ENCODE measurements around the gene VSTM2L.

The VSTM2L gene

GRCh38 chr20:37901654-37902503 is 1.0 kb upstream of the VSTM2L start:
- peak; percentile 61 for DNase-seq

GRCh38 chr20:37903317-37904007 is 535 bp downstream of the VSTM2L start:
- DNase-seq: no peak

DNA sequence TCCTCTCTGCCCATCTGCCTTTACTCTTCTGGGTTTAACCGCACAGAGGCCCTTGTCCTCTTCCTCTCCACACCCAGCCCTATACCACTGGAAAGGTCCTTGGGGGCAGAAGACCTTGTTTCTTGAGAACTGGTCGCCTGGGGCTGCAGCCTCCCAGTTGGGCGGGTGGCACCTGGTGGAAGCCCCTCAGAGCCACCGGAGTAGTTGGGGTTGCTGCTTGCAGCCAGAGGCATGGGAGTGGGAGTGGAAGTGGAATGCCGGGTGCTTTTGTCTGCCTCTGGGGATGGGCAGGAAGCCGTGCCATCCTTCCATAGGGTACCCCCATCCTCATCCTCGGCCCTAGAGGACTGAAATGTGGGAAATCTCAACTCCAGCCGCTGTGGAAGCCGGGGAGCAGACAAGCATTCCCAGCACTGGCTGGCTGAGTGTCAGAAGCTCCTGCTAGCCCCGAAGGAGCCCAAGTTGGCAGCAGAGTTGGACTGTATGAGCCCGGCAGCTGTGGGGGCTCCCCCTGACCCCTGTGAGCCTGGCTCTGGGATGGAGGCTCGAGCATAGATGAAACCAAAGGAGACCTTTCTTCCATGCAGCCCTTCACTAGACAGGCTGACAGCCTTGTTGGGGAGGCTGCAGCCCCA is 1.2 kb downstream of the VSTM2L start:
- no peak for DNase-seq

- DNase-seq: no peak
These were observed 2.0 kb downstream of the VSTM2L start for GRCh38 chr20:37904845-37905373.

DNA sequence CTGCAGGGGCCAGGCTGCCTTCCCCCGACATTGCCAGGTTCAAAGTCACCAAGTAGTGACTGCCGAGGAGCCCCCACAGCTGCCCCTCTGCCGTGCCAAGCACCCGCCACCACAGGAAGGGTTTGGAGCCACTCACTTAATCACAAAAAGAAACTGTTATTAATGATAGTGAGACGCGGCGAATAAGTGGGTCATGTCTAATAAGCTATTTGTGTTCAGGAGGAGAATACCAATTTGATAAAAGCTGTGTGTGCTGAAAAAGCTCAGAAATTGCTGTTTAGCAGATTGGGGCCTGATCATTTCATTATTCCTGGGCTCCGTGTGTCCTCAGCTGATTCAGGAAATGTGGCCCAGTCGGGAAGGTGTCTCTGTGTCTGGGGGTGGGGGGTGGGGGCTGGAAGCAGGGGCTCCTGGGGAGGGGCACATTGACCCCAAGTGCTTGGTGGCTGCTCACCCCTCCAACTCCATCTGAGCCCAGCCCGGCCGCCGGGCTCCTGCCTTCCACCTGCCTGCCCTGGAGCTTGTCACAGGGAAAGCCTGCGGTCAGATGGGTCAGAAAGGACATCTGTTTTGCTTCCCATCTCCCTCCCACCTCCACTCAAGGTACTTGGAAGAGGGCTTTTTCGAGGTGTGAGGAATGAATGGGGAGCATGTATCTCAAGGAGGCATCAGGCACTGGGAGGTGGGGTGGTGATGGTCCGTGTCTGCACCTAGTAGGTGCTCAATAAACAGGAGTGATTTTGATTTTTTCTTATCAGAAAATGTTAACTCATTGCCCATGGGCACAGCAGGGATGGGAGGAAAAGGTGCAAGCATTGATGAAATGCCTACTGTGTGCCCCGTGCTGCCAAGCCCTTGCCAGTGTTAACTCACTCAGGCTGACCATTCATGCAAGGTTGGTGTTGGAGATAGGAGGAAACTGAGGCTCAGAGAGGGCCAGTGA is 3.0 kb downstream of the VSTM2L start:
- DNase-seq: no peak

DNA sequence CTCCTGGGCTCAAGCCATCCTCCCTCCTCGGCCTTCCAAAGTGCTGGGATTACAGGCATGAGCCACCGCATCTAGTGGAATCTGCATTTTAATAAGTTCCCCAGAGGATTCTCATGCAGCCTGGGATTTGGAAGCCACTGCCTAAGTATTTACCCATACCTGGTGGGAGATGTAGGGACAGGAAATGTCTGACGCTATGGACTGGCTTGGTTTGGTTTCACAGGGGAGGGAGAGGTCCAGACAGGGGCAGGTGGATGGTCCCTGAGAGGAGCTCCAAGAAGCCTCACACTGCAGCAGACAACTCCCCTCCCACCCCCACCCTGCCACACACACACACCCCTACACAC is 4.4 kb downstream of the VSTM2L start:
- DNase-seq: no peak

DNA sequence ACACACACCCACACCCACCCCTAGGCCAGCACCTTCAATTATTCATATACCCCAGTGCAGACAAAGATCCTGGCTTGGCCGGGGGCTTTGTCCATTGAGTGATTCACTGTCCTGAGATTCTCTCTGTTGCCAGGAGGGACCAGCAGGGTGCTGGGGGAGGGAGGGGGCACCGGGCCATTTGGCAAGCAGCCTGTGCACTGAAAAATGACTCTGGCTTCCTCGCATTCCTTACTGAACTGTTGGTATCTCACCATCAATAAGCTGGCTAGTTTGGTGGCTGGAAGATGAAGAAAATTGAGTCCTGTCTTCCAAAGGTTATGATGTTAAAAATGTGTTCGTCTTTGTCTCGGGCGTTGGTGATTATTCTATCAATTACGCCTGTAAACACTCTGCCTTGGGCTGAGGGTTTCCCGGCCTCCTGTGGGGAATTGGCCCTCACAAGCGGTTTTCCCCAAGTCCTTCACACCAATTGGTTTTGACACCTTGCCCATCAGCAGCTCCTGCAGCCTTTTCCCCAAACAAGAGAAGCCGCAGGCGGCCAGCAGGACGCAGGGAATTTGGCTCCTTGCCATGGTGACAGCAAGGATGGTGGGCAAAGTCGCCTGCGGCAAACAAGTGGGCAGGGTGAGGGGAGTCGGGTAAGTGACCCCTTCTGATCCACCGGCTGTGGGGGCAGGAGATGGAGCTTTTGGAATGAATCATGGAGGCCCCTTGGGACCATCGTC is 4.9 kb downstream of the VSTM2L start:
- no peak for DNase-seq

GRCh38 chr20:37911261-37911660 is 8.3 kb downstream of the VSTM2L start:
- no peak for DNase-seq

GRCh38 chr20:37911838-37912281 is 8.9 kb downstream of the VSTM2L start:
- DNase-seq: peak; percentile 86

GRCh38 chr20:37912874-37913273 is 9.9 kb downstream of the VSTM2L start:
- DNase-seq: no peak

DNA sequence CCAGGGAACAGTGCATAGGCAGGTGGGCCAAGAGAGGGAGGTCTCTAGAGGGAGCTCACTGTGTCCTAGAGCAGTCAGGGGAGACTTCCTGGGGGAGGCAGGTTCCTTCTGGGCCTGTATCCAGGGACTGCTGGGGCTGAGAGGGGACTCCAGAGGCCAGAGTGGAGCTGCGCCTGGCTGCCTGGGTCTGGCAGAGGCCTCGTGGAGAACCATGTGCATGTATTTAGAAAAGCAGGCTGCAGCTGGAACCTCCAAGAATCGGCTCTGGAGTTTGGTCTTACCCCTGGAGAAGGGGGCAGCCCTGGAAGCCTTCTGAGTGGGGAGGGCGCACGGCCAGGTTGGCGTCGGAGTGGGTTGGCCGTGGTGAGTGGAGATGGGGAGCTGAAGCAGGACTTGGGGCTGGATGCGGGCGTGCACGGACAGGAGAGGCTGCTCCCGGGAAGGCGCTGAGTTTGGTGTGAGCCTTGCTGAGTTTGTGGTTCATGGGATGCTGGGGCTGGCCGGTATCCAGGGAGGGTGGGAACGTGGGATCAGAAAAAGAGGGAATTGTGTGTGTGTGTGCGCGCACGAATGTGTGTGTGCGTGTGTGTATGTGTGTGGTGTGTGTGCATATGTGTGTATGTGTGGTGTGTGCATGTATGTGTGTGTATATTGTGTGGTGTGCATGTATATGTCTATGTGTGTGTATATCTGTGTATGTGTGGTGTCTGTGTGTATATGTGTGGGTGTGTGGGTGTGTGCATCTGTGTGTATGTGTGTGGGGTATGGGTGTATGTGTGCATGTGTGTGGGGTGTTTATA is 10.8 kb downstream of the VSTM2L start:
- no peak for DNase-seq

DNA sequence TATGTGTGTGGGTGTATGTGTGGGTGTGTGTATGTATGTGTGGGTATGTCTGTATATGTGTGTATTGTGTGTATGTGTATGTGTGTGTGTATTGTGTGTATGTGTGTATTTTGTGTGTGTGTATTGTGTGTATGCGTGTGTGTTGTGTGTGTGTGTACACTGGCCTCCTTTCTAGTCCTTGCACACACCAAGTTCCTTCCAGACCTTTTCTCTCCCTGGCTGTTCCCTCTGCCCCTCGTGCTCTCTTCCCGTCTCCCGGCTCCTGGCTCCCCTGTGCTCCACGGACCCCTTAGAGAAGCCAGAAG is 11.4 kb downstream of the VSTM2L start:
- DNase-seq: no peak

GRCh38 chr20:37914672-37915433 is 11.9 kb downstream of the VSTM2L start:
- peak; percentile 58 for DNase-seq

- no peak for DNase-seq
These were observed 12.5 kb downstream of the VSTM2L start for GRCh38 chr20:37915434-37915787.

DNA sequence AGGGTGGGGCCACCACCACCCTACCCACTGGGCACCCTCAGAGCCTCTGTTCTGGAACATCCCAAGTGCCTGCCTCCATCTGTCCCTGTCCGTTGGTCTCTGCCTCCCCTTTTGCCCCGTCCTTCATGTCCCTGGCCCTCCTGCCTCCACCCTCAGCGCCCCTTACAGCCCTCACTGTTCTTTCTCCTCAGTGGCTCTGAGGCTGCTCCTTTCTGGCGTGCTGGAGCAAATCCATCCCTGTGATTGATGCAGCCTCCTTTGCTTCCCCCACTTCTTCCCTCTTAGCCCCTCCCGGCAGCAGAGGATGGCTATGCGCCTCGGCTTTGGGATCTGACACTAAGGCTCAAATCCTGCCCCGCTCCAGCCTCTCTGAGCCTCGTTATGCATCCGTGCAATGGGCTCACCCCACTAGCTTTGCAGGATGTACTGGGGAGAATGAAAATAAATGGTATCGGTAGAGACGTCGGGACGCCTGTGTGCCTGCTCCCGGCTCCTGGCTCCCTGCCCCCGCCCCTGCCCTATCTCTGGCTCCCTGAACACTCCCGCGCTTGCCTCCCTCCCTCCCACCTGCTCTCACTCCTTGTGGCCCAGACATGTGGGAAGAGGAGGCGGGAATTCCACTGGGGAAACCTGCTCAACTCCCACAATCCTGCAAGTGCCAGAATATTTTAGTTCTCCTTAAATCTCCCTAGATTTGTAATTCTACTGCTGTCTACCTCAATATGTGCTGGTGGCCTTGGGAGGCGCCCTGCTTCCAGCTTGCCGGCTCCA is 13.1 kb downstream of the VSTM2L start:
- DNase-seq: peak; percentile 27

DNA sequence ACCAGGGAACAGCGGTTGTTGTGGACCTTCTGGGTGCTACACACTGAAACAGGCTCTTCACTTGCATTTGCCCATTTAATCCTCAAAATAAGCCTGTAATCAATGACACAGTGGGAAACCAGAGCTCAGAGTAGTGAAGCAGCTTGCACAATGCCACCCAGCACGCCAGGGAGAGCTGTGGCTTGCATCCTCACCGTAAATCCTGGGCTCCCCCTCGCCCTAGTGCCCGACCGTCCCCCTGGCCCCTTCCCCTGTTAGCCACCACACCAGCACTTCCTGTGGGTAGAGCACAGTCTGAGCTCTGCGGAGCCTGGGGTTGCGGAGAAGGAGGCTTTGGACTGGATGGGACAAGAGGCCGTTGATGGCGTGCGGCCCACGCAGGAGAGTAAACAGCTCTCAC is 14.5 kb downstream of the VSTM2L start:
- DNase-seq: no peak

DNA sequence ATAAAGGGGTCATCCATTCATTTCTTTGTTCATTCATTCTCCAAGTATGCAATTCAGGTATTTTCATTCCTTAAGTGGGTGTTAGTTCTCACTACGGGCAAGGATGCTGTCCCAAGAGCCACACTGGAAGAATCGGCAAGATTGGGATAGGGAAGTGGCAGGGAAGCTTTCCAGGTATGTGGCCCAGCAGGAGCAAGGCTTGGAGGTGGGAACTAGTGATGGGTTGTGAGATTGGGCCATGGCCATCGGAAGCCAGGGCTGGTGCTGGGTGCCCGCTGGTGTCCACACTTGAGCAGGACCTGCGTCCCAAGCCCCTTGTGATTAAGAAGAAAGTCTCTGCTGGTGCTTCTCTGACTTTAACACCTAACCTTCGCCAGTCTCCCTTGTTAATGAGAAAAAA is 15.1 kb downstream of the VSTM2L start:
- DNase-seq: no peak

- DNase-seq: no peak
These were observed 16.6 kb downstream of the VSTM2L start for GRCh38 chr20:37919389-37920040.

- DNase-seq: no peak
These were observed 17.3 kb downstream of the VSTM2L start for GRCh38 chr20:37920270-37920669.

All from right hindlimb (tissue), 1 donor.